Upper lobe of left lung (tissue), 4 donors: ENCODE data around the gene TMEM167A.

Experiments used
- CTCF ChIP-seq, 6 experiments: fragments of 450-650 bp in 4 of 6; fragments of 200-600 bp in 2 of 6; sonication (generic) in 2 of 6; IDR thresholded peaks; one replicate each; pipeline ENCODE4 v1.5.1; 2016 to 2019; ENCODE audit warnings: antibody characterized with exemption in 6 of 6
- EP300 ChIP-seq, 4 donors: sonication (generic); formaldehyde crosslinking; IDR thresholded peaks; one replicate each; pipeline ENCODE4 v1.5.1; 2017; ENCODE audit warnings: antibody characterized with exemption in 4 of 4, control low read depth in 2 of 4
- POLR2A ChIP-seq, 4 donors: fragments of 450-650 bp; IDR thresholded peaks; one replicate each; pipeline ENCODE4 v1.5.1; 2016 to 2017; ENCODE audit warnings: antibody characterized with exemption in 4 of 4, mild to moderate bottlenecking in 2 of 4
- POLR2AphosphoS5 ChIP-seq, 2 donors: sonication (generic); formaldehyde crosslinking; IDR thresholded peaks; one replicate each; pipeline ENCODE4 v1.5.1; 2017; ENCODE audit warnings: antibody characterized with exemption in 2 of 2

DNA sequence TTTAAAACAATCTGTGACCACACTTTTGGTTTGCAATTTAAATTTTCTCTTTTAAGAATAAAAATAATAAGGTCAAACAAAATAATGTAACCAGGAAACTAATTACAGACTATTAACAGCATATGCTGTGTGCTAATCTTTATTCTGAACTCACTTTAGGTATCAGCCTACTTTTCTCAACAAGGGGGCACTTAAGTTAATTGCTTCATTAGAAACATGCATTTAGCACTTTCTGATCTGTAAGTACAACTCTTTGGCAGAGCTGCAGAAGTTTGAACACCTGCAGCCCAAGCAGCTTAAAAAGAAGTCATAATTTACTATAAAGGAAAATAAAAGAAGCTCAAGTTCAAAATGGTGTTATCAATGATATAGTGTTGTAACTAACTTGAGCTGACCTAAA, 21.8 kb upstream of the TMEM167A start:
- no peak for TF ChIP-seq CTCF (IDR thresholded peaks at IDR 0.05)
- TF ChIP-seq POLR2A (IDR thresholded peaks at IDR 0.05): no peak
- TF ChIP-seq EP300 (IDR thresholded peaks at IDR 0.05): no peak
- no peak for TF ChIP-seq POLR2AphosphoS5 (IDR thresholded peaks at IDR 0.05)
